22Rv1 (cell line): ENCODE measurements around the gene SERPIND1.

Source experiments
- ZFX ChIP-seq: fragments of 450-650 bp; IDR thresholded peaks from 2 replicates; pipeline ENCODE4 v1.6.1; 2017; ENCODE audit warnings: antibody characterized with exemption, borderline replicate concordance
- TF ChIP-seq, protein P1 (sequence below): fragments of 450-650 bp; IDR thresholded peaks from 2 replicates; pipeline ENCODE4 v1.5.1; 2017; ENCODE audit warnings: mild to moderate bottlenecking

DNA sequence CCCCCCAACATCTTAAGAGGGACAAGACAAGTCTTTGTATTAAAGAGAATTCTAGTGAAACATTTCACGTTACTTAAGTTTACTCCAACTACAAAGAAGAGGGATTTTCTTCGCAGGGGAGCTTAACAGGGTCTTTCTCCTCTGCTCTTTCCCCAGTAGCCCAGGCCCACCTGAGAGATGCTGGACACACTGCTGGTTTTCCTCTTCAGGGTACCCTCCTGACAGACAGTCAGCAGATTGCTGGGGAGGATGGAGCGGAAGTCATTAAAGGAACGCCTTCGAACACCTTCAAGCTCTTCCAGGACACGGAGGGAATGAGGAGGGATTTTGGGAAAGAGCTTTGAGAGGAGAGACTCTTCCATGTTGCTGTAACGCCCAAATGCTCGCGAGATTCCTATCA is 45.6 kb downstream of the SERPIND1 start:
- TF ChIP-seq, protein P1, sequence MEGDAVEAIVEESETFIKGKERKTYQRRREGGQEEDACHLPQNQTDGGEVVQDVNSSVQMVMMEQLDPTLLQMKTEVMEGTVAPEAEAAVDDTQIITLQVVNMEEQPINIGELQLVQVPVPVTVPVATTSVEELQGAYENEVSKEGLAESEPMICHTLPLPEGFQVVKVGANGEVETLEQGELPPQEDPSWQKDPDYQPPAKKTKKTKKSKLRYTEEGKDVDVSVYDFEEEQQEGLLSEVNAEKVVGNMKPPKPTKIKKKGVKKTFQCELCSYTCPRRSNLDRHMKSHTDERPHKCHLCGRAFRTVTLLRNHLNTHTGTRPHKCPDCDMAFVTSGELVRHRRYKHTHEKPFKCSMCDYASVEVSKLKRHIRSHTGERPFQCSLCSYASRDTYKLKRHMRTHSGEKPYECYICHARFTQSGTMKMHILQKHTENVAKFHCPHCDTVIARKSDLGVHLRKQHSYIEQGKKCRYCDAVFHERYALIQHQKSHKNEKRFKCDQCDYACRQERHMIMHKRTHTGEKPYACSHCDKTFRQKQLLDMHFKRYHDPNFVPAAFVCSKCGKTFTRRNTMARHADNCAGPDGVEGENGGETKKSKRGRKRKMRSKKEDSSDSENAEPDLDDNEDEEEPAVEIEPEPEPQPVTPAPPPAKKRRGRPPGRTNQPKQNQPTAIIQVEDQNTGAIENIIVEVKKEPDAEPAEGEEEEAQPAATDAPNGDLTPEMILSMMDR = no peak
- TF ChIP-seq ZFX = no peak
